Liver (tissue), 9 donors: ENCODE measurements around the gene GATA5. TPM values are rescaled to one million over a fixed set of nuclear protein-coding genes. Genes with fewer than 3 reads are reported as not detected.

Experiments used
- DNase-seq: peaks from one replicate; pipeline ENCODE4 v3.0.0-alpha.2; 2017; ENCODE audit warnings: low spot score
- H3K27ac ChIP-seq, 2 donors: one replicate each; pipeline ENCODE4 v1.7.0; 2013; ENCODE audit warnings: inconsistent platforms in 2 of 2, low read length in 2 of 2, control low read depth in 1 of 2, low read depth in 1 of 2, mild to moderate bottlenecking in 1 of 2
- H3K27me3 ChIP-seq, 4 donors: one replicate each; pipeline versions ENCODE4 v1.6.1 to v1.7.0; 2013; ENCODE audit warnings: low read length in 3 of 4, inconsistent platforms in 1 of 4, mild to moderate bottlenecking in 1 of 4, moderate library complexity in 1 of 4; ENCODE audit not compliant: control insufficient read depth in 4 of 4, insufficient read depth in 4 of 4
- H3K36me3 ChIP-seq, 4 donors: one replicate each; pipeline versions ENCODE4 v1.6.1 to v1.7.0; 2013; ENCODE audit warnings: low read length in 3 of 4, mild to moderate bottlenecking in 3 of 4, low read depth in 1 of 4, moderate library complexity in 1 of 4; ENCODE audit not compliant: control insufficient read depth in 4 of 4, insufficient read depth in 3 of 4
- H3K4me1 ChIP-seq, 4 donors: one replicate each; pipeline versions ENCODE4 v1.6.1 to v1.7.0; 2013; ENCODE audit warnings: low read length in 3 of 4, mild to moderate bottlenecking in 3 of 4, moderate library complexity in 1 of 4; ENCODE audit not compliant: control insufficient read depth in 4 of 4, insufficient read depth in 4 of 4
- H3K4me3 ChIP-seq, 3 donors: one replicate each; pipeline versions ENCODE4 v1.6.1 to v1.7.0; 2013; ENCODE audit warnings: low read length in 3 of 3, control low read depth in 1 of 3, low read depth in 1 of 3, mild to moderate bottlenecking in 1 of 3
- H3K9ac ChIP-seq, 2 donors: one replicate each; pipeline ENCODE4 v1.7.0; 2013; ENCODE audit warnings: low read length in 2 of 2, mild to moderate bottlenecking in 2 of 2, moderate library complexity in 2 of 2, control low read depth in 1 of 2, low read depth in 1 of 2
- H3K9me3 ChIP-seq, 4 donors: one replicate each; pipeline versions ENCODE4 v1.6.1 to v1.7.0; 2013; ENCODE audit warnings: low read length in 3 of 4; ENCODE audit not compliant: control insufficient read depth in 4 of 4
- EGR1 ChIP-seq, 2 donors: IDR thresholded peaks; 2 replicates each; pipeline ENCODE4 v1.6.1; 2016 to 2018; ENCODE audit warnings: antibody characterized with exemption in 2 of 2, low read depth in 2 of 2
- FOXA1 ChIP-seq: IDR thresholded peaks from 2 replicates; pipeline ENCODE4 v1.6.1; 2016; ENCODE audit warnings: antibody characterized with exemption
- FOXA2 ChIP-seq: IDR thresholded peaks from 2 replicates; pipeline ENCODE4 v1.6.1; 2016; ENCODE audit warnings: antibody characterized with exemption
- GABPA ChIP-seq, 2 donors: IDR thresholded peaks in 1 of 2; conservative IDR thresholded peaks in 1 of 2; 2 replicates each; pipeline ENCODE4 v1.6.1; 2016; ENCODE audit warnings: antibody characterized with exemption in 2 of 2, mild to moderate bottlenecking in 1 of 2, moderate library complexity in 1 of 2
- HNF4G ChIP-seq: IDR thresholded peaks from 2 replicates; pipeline ENCODE4 v1.6.1; 2016; ENCODE audit warnings: antibody characterized with exemption
- JUND ChIP-seq, 2 donors: IDR thresholded peaks; 2 replicates each; pipeline ENCODE4 v1.6.1; 2016; ENCODE audit warnings: antibody characterized with exemption in 2 of 2
- NR2F2 ChIP-seq: IDR thresholded peaks from 2 replicates; pipeline ENCODE4 v1.6.1; 2016; ENCODE audit warnings: antibody characterized with exemption
- RAD21 ChIP-seq, 2 donors: IDR thresholded peaks; 2 replicates each; pipeline ENCODE4 v1.6.1; 2016; ENCODE audit warnings: antibody characterized with exemption in 2 of 2, mild to moderate bottlenecking in 2 of 2
- RXRA ChIP-seq, 2 donors: IDR thresholded peaks; 2 replicates each; pipeline ENCODE4 v1.6.1; 2017 to 2018; ENCODE audit warnings: antibody characterized with exemption in 2 of 2, mild to moderate bottlenecking in 1 of 2
- SP1 ChIP-seq: IDR thresholded peaks from 2 replicates; pipeline ENCODE4 v1.6.1; 2018; ENCODE audit warnings: antibody characterized with exemption, mild to moderate bottlenecking
- TAF1 ChIP-seq: conservative IDR thresholded peaks from 2 replicates; pipeline ENCODE4 v1.6.1; 2016; ENCODE audit warnings: antibody characterized with exemption, mild to moderate bottlenecking
- WGBS: extraction: QIAGEN DNeasy Blood & Tissue Kit; methylation state at CpG from one replicate; pipeline ENCODE4 v1.1.7; 2013; 5-methylcytosine and 5-hydroxymethylcytosine counted together
- polyA plus RNA-seq, 2 donors: library from polyadenylated mRNA; stranded (reverse) in 1 of 2; unstranded in 1 of 2; fragments of 200-250 nt in 1 of 2; fragments of >200 nt in 1 of 2; fragmentation: Nextera tagmentation in 1 of 2; extraction: Ambion mirVana in 1 of 2; gene quantifications; one replicate each; pipeline versions ENCODE4 v1.2.1 to v1.2.3, GENCODE V29; 2013 to 2015
- total RNA-seq, 2 donors: library from RNA; depleted of rRNA; stranded (reverse); fragments of >200 nt; gene quantifications; one replicate each; pipeline ENCODE4 v1.2.3, GENCODE V29; 2014
- TF ChIP-seq, protein P1 (sequence below): fragments of 150-350 bp; IDR thresholded peaks from 2 replicates; pipeline ENCODE4 v1.5.1; 2017; ENCODE audit warnings: improper control_type of control experiment, low read depth, low read length; ENCODE audit not compliant: missing input control
- TF ChIP-seq, protein P2 (sequence below): IDR thresholded peaks from 2 replicates; pipeline ENCODE4 v1.6.1; 2016; ENCODE audit warnings: antibody characterized with exemption
- TF ChIP-seq, protein P3 (sequence below): IDR thresholded peaks from 2 replicates; pipeline ENCODE4 v1.6.1; 2016; ENCODE audit warnings: antibody characterized with exemption, mild to moderate bottlenecking
- TF ChIP-seq, protein P4 (sequence below): IDR thresholded peaks from 2 replicates; pipeline ENCODE4 v1.6.1; 2016; ENCODE audit warnings: antibody characterized with exemption
- TF ChIP-seq, protein P5 (sequence below): IDR thresholded peaks from 2 replicates; pipeline ENCODE4 v1.6.1; 2016; ENCODE audit warnings: antibody characterized with exemption
- donor health status: healthy.
- donor health status: healthy.
- donor health status: healthy.
- donor health status: healthy.
- donor health status: healthy.

Gene GATA5
- total and polyA plus RNA-seq, 4 donors: 0.25 to 6.1 (median 0.34) TPM

DNA sequence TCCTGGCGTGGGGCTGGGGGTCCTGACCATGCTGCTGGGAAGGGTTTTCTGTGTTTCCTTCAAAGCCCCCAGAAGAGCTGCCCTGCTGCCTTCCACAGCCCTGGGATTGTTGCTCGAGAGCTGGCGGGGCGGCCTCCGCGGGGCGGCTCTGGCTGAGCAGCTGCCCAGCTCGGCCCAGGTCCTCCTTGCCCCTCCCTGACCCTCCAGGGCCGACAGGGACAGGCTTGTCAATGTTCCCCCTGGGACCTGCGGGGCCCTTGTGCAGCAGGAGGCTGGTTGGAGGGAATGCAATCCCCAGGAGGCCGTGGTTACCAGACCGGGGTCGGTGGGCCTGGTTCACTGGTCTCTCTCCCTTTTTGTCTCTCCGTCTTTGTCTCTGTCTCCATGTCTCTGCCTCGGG is 19.9 kb downstream of the GATA5 start:
- Histone ChIP-seq H3K36me3 (no peaks in the 10 kb centered on the region), H3K27ac (no peak overlapping the region), H3K27me3 (peaks cover 0 to 4% (median 2%) of the 10 kb centered on the region in 4 donors), H3K4me3 (no peak overlapping the region), H3K9me3 (no peaks in the 10 kb centered on the region), H3K4me1 (no peaks in the 10 kb centered on the region), H3K9ac (no peak overlapping the region)
- no peak for DNase-seq
- TF ChIP-seq FOXA2 (no peak), GABPA (IDR thresholded peaks at IDR 0.05 in 1 of 2, conservative IDR thresholded peaks at IDR 0.05 in 1 of 2) (no peak), SP1 (no peak), NR2F2 (no peak), RAD21 (IDR thresholded peaks at IDR 0.05) (no peak), JUND (IDR thresholded peaks at IDR 0.05) (no peak), EGR1 (IDR thresholded peaks at IDR 0.05; ENCODE audit: low read depth in 2 of 2) (no peak)
- TF ChIP-seq, protein P1, sequence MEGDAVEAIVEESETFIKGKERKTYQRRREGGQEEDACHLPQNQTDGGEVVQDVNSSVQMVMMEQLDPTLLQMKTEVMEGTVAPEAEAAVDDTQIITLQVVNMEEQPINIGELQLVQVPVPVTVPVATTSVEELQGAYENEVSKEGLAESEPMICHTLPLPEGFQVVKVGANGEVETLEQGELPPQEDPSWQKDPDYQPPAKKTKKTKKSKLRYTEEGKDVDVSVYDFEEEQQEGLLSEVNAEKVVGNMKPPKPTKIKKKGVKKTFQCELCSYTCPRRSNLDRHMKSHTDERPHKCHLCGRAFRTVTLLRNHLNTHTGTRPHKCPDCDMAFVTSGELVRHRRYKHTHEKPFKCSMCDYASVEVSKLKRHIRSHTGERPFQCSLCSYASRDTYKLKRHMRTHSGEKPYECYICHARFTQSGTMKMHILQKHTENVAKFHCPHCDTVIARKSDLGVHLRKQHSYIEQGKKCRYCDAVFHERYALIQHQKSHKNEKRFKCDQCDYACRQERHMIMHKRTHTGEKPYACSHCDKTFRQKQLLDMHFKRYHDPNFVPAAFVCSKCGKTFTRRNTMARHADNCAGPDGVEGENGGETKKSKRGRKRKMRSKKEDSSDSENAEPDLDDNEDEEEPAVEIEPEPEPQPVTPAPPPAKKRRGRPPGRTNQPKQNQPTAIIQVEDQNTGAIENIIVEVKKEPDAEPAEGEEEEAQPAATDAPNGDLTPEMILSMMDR: no peak
- TF ChIP-seq, protein P2, sequence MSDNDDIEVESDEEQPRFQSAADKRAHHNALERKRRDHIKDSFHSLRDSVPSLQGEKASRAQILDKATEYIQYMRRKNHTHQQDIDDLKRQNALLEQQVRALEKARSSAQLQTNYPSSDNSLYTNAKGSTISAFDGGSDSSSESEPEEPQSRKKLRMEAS: no peak
- TF ChIP-seq, protein P3, sequence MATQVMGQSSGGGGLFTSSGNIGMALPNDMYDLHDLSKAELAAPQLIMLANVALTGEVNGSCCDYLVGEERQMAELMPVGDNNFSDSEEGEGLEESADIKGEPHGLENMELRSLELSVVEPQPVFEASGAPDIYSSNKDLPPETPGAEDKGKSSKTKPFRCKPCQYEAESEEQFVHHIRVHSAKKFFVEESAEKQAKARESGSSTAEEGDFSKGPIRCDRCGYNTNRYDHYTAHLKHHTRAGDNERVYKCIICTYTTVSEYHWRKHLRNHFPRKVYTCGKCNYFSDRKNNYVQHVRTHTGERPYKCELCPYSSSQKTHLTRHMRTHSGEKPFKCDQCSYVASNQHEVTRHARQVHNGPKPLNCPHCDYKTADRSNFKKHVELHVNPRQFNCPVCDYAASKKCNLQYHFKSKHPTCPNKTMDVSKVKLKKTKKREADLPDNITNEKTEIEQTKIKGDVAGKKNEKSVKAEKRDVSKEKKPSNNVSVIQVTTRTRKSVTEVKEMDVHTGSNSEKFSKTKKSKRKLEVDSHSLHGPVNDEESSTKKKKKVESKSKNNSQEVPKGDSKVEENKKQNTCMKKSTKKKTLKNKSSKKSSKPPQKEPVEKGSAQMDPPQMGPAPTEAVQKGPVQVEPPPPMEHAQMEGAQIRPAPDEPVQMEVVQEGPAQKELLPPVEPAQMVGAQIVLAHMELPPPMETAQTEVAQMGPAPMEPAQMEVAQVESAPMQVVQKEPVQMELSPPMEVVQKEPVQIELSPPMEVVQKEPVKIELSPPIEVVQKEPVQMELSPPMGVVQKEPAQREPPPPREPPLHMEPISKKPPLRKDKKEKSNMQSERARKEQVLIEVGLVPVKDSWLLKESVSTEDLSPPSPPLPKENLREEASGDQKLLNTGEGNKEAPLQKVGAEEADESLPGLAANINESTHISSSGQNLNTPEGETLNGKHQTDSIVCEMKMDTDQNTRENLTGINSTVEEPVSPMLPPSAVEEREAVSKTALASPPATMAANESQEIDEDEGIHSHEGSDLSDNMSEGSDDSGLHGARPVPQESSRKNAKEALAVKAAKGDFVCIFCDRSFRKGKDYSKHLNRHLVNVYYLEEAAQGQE: no peak
- WGBS: 75% methylated on average over 15 of the region's 15 CpGs

DNA sequence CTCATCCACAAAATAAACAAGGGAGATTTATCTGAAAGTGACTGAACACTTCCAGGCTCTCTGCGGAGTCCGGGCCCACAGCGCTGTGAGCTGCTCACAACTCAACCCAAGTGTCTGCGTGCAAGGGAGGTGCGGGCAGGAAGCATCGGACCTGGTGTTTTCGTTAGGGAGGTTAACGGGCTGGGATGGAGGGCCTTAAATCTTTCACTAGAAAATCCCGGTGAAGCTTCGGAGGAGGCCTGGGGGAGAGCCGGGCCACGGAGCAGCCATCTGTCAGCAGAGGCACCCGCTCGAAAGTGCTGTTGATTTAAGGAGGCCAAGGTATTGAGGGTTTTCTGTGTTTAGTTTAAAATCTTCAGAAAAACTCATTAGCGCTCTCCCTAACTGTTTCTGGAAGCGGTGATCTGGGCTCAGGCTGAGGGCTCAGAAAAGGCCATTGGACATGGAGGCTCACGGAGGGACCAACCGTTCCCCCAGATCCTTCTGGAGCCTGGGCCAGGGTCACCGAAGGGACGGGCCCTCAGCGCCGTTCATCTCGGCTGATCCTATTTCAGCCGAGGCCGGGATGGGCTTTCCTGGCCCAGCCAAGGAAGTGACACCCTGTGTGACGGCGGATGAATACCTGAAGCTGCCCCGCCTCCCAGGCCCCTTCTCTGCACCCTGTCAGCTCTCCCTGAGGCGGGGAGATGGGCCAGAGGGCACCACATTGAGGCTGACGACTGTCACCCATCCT is 20.7 kb downstream of the GATA5 start:
- H3K4me3 ChIP-seq: no peak overlapping the region
- WGBS: 56% methylated on average over 30 of the region's 30 CpGs
- DNase-seq: no peak
- H3K36me3 ChIP-seq: no peaks in the 10 kb centered on the region
- no peak overlapping the region for H3K9ac ChIP-seq
- peaks cover 0 to 5% (median 3%) of the 10 kb centered on the region in 4 donors for H3K4me1 ChIP-seq
- H3K27ac ChIP-seq: no peak overlapping the region
- TF ChIP-seq, protein P4, sequence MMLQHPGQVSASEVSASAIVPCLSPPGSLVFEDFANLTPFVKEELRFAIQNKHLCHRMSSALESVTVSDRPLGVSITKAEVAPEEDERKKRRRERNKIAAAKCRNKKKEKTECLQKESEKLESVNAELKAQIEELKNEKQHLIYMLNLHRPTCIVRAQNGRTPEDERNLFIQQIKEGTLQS: no peak
- TF ChIP-seq, protein P3: no peak
- TF ChIP-seq EGR1 (IDR thresholded peaks at IDR 0.05; ENCODE audit: low read depth in 2 of 2) (no peak), FOXA2 (no peak), JUND (IDR thresholded peaks at IDR 0.05) (no peak), FOXA1 (no peak), RXRA (IDR thresholded peaks at IDR 0.05) (no peak), RAD21 (IDR thresholded peaks at IDR 0.05) (no peak), HNF4G (no peak), TAF1 (no peak), NR2F2 (no peak)
- TF ChIP-seq, protein P5, sequence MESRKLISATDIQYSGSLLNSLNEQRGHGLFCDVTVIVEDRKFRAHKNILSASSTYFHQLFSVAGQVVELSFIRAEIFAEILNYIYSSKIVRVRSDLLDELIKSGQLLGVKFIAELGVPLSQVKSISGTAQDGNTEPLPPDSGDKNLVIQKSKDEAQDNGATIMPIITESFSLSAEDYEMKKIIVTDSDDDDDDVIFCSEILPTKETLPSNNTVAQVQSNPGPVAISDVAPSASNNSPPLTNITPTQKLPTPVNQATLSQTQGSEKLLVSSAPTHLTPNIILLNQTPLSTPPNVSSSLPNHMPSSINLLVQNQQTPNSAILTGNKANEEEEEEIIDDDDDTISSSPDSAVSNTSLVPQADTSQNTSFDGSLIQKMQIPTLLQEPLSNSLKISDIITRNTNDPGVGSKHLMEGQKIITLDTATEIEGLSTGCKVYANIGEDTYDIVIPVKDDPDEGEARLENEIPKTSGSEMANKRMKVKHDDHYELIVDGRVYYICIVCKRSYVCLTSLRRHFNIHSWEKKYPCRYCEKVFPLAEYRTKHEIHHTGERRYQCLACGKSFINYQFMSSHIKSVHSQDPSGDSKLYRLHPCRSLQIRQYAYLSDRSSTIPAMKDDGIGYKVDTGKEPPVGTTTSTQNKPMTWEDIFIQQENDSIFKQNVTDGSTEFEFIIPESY: no peak
- TF ChIP-seq, protein P1: no peak
- peaks cover 0 to 4% (median 2%) of the 10 kb centered on the region in 4 donors for H3K27me3 ChIP-seq
- H3K9me3 ChIP-seq: no peaks in the 10 kb centered on the region
